GM12891 (cell line): ENCODE measurements around the gene ASTN2.

ENCODE experiments used
- DNase-seq: peaks from one replicate; pipeline ENCODE4 v3.0.0; 2011; ENCODE audit warnings: low spot score; ENCODE audit not compliant: insufficient read length
- FAIRE-seq: peaks from 2 replicates; lab custom pipeline; 2011; peaks lifted over from hg19 to GRCh38; lab: Jason Lieb, UNC
- PAX5 ChIP-seq: IDR thresholded peaks from 2 replicates; pipeline ENCODE4 v1.6.1; 2011; ENCODE audit warnings: low read length, moderate library complexity, mild to moderate bottlenecking; ENCODE audit not compliant: insufficient read depth, severe bottlenecking
- POLR2A ChIP-seq: IDR thresholded peaks from 2 replicates; pipeline ENCODE4 v1.6.1; 2011; ENCODE audit warnings: low read depth, low read length, control low read depth
- POLR2AphosphoS5 ChIP-seq: IDR thresholded peaks from 2 replicates; pipeline ENCODE4 v1.6.1; 2011; ENCODE audit warnings: low read depth, low read length, control low read depth
- POU2F2 ChIP-seq: IDR thresholded peaks from 2 replicates; pipeline ENCODE4 v1.6.1; 2011; ENCODE audit warnings: low read depth, mild to moderate bottlenecking, control low read depth, low read length, moderate library complexity
- SPI1 ChIP-seq: IDR thresholded peaks from 2 replicates; pipeline ENCODE4 v1.6.1; 2011; ENCODE audit warnings: low read depth, low read length, control low read depth
- TAF1 ChIP-seq: IDR thresholded peaks from 2 replicates; pipeline ENCODE4 v1.6.1; 2011; ENCODE audit warnings: low read depth, low read length, control low read depth

ASTN2 gene

DNA sequence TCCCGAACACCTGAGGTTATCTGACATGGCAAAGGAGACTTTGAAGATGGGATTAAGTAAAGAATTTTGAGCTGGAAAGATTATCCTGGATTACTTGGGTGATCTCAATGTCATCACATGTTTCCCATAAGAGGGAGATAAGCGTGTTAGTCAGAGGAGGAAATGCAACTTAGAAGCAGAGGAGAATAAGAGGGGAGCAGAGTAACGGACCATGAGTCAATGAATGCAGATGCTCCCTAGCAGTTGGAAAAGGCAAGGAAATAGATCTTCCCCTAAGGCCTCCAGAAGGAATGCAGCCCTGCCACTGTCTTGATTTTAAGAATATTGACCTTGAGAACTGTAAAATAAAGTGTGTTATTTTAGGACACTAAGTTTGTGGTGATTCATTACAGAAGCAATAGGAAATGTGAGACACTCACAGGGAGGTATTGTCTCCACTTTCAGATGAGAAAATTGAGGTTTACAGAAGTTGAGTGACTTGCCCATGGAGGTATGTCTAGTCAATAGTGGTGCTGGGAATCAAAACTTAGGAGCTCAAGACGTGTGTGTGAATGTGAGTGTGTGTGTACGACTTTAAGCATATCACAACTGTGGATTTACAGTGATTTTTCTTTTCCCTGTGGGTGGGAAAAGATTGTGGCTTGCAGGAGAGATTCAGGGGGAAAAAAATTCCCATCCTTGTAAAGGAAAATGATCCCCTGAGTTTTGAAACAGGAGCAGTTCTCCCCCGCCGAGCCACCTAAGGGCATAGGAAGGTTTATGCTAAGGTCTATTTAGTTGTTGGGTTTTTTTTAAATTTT is 602.4 kb downstream of the ASTN2 start:
- no peak for FAIRE-seq
- no peak for DNase-seq
- TF ChIP-seq POLR2AphosphoS5 (no peak), POU2F2 (no peak), POLR2A (no peak), PAX5 (no peak), TAF1 (no peak), SPI1 (no peak)

DNA sequence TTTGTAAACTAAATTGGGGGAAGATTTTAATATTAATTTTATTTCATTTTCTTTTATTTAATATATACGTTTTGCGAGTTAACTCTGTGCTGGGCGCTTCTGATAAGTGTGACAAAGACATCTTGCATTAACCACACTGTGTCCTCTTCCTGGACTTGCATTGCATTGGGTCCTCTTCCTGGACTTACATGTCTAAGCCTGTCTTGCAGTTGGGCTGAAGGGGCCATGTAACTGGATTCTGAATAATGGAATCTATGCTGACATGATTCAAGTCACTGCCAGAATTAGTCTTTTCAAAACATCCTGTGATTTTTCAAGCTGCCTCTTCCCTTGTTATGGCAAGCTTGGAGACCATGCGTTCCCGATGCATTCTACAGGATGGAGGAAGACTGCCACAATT is 605.2 kb downstream of the ASTN2 start:
- FAIRE-seq (no peak), DNase-seq (no peak)
- TF ChIP-seq SPI1 (no peak), POLR2AphosphoS5 (no peak), POLR2A (no peak), PAX5 (no peak), POU2F2 (no peak), TAF1 (no peak)

DNA sequence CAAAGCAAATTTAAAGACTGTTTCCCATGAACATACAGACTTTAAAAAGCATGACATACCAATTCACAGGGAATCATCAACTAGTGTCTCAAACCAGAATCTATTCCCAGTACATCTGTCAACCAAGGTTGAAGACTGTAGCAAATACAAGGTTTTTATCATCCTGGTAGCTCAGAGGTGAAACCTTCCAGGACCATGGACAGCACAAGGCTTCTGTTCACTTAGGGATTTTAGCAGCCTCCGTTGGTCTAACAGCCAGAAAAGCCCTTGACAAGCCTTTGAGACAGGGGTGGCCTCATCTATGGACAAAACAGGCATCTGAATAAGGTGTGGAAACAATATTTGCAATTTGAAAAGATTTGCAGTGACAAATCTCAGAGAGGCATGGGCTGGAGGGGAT is 608.8 kb downstream of the ASTN2 start:
- DNase-seq (no peak), FAIRE-seq (no peak)
- no peak for TF ChIP-seq TAF1
- no peak for TF ChIP-seq POLR2AphosphoS5
- no peak for TF ChIP-seq POLR2A
- TF ChIP-seq SPI1 = no peak
- no peak for TF ChIP-seq PAX5
- no peak for TF ChIP-seq POU2F2

DNA sequence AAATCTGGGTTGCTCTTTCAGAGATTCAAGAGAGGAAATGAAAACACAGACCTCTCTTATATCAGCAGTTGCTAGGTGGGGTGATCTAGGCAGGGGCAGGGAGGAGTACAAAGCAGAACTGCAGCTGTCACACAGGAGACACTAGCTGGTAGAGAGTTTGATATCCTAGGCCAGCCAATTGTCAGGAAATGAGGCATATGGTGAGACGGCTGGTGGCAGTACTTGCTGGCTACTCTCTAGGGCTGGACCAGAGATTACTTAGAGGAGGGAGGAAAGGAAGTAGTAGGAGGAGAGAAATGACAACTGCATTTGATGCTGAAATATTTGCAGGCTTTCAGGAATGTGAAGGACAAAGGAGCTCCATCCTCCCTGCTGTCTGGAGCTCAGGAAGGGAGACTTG is 614.0 kb downstream of the ASTN2 start:
- no peak for TF ChIP-seq PAX5
- TF ChIP-seq POLR2AphosphoS5 = no peak
- no peak for TF ChIP-seq POU2F2
- TF ChIP-seq POLR2A = no peak
- TF ChIP-seq TAF1 = no peak
- TF ChIP-seq SPI1 = peak; percentile 49; the same call in 1 of the 2 replicates
- DNase-seq (no peak), FAIRE-seq (no peak)

DNA sequence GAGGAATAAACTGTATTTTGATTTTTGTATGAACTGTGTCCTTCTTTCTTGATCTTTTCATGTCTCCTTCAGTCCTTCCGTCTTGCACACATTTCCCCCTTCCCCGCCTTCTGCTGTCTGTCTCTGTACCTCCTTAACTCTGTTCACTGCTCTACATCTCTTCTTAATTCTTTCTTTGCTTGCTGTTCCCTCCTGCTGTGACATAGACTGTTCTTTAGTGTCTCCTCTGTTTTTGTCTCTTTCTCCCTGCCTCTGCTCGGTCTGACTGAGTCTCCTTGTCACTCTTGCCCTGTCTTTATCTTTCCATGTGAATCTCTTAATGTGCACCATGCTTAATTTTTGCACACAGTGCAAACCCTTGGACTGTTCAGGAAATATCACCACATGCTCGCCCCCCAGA is 614.8 kb downstream of the ASTN2 start:
- DNase-seq (no peak), FAIRE-seq (no peak)
- no peak for TF ChIP-seq TAF1
- TF ChIP-seq POLR2AphosphoS5 = no peak
- TF ChIP-seq POLR2A = no peak
- TF ChIP-seq POU2F2 = no peak
- no peak for TF ChIP-seq SPI1
- no peak for TF ChIP-seq PAX5

DNA sequence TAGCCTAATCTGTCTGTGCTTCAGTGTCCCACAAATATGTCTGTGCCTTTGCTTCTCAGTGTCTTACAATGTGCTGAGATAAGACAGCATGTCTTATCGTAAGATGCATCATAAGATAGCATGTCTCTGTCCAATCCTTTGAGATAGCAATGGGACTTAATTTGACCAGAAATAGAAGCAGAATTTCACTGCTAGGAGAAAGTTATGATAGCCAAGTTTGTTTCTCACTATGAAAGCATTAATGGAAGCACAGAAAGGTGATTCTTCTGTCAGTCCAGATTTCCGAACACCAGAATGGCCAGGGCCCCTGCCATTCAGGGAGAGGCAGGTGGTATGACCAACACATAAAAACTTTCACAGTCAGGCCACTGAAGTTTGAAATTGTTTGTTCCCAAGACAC is 616.3 kb downstream of the ASTN2 start:
- no peak for FAIRE-seq
- no peak for DNase-seq
- TF ChIP-seq PAX5 (no peak), POU2F2 (no peak), SPI1 (no peak)

DNA sequence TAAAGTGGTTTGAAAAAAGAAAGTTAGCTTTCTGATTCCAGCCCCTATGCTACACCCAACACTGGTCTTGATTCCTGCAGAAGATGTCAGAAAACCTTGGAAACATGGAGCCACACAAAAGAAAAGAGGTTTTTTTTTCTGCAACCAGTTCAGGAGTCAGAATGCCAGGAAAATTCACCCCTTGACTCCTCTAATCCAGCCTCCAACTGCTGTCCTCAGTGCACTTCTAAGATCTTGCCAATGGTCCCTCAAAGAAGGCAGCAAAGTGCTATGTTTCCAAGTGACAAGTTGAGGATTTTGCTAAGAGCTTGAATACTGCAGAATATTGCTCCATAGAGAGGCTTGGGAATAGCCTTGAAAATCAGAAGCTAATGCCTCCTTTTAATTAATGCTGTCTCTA is 617.6 kb downstream of the ASTN2 start:
- FAIRE-seq = no peak
- DNase-seq = no peak
- TF ChIP-seq PAX5 (no peak), POU2F2 (no peak), TAF1 (no peak), SPI1 (no peak), POLR2A (no peak)

DNA sequence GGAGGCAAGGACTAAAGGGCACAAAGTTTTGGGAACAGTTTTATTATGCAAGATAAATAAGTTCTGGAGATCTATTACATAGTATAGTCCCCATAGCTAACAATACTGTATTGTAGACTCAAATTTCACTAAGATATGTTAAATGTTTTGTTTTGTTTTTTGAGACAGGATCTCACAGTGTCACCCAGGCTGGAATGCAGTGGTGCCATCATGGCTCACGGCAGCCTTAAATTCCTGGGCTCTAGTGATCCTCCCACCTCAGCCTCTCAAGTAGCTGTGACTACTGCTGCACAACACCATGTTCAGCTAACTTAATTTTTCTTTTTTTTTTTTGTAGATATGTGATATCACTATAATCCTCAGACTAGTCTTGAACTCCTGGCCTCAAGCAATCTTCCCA is 618.2 kb downstream of the ASTN2 start:
- DNase-seq = no peak
- no peak for TF ChIP-seq TAF1
- TF ChIP-seq SPI1 = no peak
- TF ChIP-seq PAX5 = no peak
- no peak for TF ChIP-seq POU2F2
- no peak for TF ChIP-seq POLR2A
- no peak for FAIRE-seq

DNA sequence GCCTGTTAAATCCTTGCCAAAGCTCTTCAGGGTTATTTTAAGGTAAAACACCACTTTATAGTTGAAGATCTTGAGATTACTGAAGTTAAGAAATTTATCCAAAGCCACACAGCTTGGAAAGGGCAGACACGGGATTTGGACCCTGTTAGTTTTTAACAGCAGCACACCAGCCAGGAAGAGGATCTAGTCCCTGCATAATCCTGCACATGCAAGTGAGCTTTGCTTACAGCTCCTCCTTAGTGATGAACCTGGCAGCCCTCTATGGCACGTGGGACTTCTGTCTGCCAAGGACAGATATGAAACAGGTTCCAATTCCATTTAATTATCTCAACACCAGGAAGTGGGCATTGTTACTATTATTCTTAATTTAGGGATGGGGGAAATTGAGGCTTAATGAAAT is 619.0 kb downstream of the ASTN2 start:
- TF ChIP-seq SPI1 (no peak), POLR2AphosphoS5 (no peak), PAX5 (no peak), POU2F2 (no peak), POLR2A (no peak), TAF1 (no peak)
- DNase-seq (no peak), FAIRE-seq (no peak)

DNA sequence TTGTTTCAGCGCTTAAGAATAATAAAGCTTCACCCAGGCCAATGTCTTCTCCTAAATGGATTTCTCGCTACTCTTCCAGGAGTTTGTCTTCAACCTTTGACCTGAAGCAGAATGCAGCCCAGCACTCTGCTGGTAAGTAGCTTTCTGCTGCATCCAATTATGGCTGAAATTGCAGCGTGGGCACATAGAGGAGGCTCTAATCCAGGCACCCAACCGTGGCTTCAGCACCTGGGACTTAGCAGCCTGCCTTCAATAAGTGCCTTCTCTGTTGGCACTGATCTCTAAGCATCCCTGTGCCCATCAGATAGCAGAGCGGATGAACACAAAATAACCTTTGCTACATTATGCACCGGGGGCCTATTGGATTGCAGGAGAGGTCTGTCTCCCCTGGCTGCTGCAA is 622.6 kb downstream of the ASTN2 start:
- DNase-seq = no peak
- no peak for FAIRE-seq
- TF ChIP-seq POLR2A (no peak), POU2F2 (no peak), PAX5 (no peak)

DNA sequence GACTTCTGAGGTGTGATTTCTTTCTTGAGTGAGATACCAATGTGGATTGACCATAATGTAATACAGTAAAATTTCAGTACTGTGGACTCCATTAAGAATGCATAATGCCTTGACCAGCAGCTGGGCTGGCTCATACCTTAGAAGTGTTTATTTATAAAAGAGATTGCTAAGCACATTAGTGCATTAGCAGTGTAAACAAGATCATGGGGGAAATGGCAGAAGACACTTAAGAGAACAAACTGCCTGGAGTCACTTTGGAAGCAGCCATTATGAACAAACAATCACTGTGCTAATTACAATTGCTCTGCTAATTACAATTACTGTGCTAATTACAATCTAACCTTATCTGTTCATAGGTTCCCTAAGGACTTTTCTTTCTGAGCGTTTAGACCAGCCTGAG is 623.5 kb downstream of the ASTN2 start:
- FAIRE-seq (no peak), DNase-seq (no peak)
- TF ChIP-seq POLR2A = no peak
- TF ChIP-seq POLR2AphosphoS5 = no peak
- no peak for TF ChIP-seq SPI1
- TF ChIP-seq POU2F2 = no peak
